ENCODE results near the gene ECE1. TPM values are rescaled to one million over a fixed set of nuclear protein-coding genes. Genes with fewer than 3 reads are reported as not detected.
A peak's percentile ranks its signal among the peaks of the same experiment; 100 is the strongest.

The ECE1 gene
- total and polyA plus RNA-seq, 9 donors = 18.0 to 40.0 (median 33.0) TPM

DNA sequence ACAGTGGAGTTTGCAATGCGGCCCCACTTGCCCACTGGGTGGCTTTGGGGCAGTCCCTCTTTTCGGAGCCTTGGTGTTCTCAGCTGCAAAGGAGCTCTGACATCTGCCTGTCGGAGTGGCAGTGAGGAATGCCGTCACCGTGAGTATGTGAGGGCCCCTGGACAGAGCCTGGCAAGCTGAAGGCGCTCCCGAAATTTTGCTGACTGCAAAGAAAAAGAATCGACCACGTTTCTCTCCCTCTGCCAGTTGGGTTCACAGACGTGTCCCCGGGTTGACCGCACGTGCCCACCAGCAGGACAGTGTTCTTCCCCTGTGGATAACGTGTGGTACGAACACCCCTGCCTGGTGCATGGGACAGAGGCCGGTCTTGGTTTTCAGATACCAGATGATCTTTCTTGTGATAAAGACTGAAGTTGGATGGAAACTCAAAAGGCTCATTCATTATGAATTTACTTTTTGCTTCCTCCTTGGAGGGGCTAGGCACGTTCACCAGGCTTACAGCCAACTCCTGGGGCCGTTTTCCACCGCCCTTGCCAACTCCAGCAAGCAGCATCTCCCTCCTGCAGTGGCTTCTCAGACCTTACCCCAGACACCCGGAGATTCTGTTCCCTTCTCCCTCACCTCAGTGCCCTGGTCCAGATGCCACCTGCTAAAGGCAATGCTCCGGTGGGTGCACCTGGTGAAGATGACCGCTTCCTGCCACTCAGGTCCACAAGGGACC is 29.7 kb downstream of the ECE1 start:
- WGBS (ENCODE audit: insufficient coverage) = 66% methylated on average over 16 of the region's 22 CpGs
- Histone ChIP-seq H3K36me3 (ENCODE audit: control insufficient read depth, insufficient read depth, low read length) (peaks cover 29% of the 10 kb centered on the region), H3K4me1 (ENCODE audit: control insufficient read depth, insufficient read depth, low read length) (peaks cover 40% of the 10 kb centered on the region), H3K27ac (ENCODE audit: low read length) (no peak overlapping the region), H3K4me3 (ENCODE audit: low read length) (no peak overlapping the region), H3K9me3 (replicated peaks; ENCODE audit: control insufficient read depth, low read depth, low read length) (no peaks in the 10 kb centered on the region), H3K27me3 (ENCODE audit: control insufficient read depth, insufficient read depth, low read length) (no peaks in the 10 kb centered on the region)
- peak; percentile 52 for DNase-seq

DNA sequence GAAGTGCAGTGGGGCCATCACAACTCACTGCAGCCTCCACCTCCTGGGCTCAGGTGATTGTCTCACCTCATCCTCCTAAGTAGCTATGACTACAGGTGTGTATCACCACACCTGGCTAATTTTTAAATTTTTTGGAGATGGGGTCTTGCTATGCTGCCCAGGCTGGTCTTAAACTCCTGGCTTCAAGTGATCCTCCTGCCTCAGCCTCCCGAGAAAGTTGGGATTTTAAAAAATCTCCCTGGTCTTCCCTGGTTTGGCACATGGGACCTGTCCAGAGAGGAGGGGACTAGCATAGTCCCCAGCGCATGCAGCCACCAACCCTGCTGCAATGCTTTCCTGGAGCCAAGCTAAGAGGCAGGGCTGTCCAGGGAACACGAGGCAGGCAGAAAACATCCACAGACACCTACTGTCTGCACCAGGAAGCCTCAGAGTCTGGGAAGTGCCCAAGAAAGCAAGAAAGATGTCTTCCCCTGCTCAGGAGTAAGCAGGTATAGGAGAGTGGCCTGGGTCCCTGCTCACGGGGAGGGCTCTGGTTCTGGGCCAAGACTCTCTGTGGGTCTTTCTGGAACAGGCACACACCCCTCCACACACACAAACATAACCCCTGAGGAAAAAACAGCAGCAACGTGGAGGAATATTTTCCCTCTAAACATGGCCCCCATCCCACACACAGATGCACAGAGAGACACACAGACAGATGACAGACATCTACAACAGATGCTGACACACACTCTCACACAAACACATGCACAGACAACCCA is 30.8 kb downstream of the ECE1 start:
- no peak overlapping the region for H3K27ac ChIP-seq (ENCODE audit: low read length)

DNA sequence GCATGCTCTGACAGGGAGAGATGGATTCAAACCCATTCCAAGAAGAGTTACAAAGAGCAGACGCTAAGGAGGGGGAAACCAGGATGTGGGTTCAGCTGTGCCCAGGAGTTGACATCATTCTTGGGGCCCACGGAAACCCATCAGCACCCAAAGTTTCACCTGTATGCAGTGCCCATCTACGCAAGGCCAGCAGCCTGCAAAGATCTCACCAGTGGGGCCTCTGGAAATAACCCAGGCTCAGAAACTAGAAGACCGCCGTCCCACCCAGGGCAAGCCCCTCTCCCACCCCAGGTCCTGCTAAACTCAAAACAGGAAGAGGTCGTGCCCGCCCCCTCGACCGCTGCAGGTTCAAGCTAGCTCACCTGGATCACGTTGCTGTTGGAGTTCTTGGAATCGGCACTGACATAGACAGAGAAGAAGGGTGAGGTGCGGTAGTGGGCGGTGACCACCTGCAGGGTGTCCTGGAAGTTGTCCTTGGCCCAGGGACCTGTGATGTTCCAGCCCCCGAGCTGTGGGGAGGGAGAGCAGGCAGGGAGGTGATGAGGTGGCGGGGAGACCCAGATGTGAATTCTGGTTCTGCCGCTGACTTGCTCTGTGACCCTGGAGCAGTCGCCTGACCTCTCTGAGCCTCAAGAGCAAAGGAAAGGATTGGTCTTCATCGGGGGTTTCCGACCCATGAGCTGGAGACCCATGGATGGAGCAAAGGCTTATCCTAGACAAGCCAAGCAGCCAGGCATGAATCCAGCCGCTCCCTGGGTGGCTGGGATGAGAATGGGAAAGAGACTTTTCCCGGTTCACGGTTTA is 31.7 kb downstream of the ECE1 start:
- no peak for DNase-seq
- 88% methylated on average over 19 of the region's 22 CpGs for WGBS (ENCODE audit: insufficient coverage)
- Histone ChIP-seq H3K27ac (ENCODE audit: low read length) (no peak overlapping the region), H3K4me3 (ENCODE audit: low read length) (no peak overlapping the region), H3K4me1 (ENCODE audit: control insufficient read depth, insufficient read depth, low read length) (peaks cover 52% of the 10 kb centered on the region), H3K36me3 (ENCODE audit: control insufficient read depth, insufficient read depth, low read length) (peaks cover 30% of the 10 kb centered on the region), H3K9me3 (replicated peaks; ENCODE audit: control insufficient read depth, low read depth, low read length) (no peaks in the 10 kb centered on the region), H3K27me3 (ENCODE audit: control insufficient read depth, insufficient read depth, low read length) (no peaks in the 10 kb centered on the region)

More for the DNA sequence above, 30.8 kb downstream of the ECE1 start:
- peaks cover 48% of the 10 kb centered on the region for H3K4me1 ChIP-seq (ENCODE audit: control insufficient read depth, insufficient read depth, low read length)
- WGBS (ENCODE audit: insufficient coverage) = 62% methylated on average over 3 of the region's 5 CpGs
- no peak overlapping the region for H3K4me3 ChIP-seq (ENCODE audit: low read length)
- H3K36me3 ChIP-seq (ENCODE audit: control insufficient read depth, insufficient read depth, low read length) = peaks cover 30% of the 10 kb centered on the region
- H3K9me3 ChIP-seq (replicated peaks; ENCODE audit: control insufficient read depth, low read depth, low read length) = no peaks in the 10 kb centered on the region
- H3K27me3 ChIP-seq (ENCODE audit: control insufficient read depth, insufficient read depth, low read length) = no peaks in the 10 kb centered on the region
- no peak for DNase-seq

DNA sequence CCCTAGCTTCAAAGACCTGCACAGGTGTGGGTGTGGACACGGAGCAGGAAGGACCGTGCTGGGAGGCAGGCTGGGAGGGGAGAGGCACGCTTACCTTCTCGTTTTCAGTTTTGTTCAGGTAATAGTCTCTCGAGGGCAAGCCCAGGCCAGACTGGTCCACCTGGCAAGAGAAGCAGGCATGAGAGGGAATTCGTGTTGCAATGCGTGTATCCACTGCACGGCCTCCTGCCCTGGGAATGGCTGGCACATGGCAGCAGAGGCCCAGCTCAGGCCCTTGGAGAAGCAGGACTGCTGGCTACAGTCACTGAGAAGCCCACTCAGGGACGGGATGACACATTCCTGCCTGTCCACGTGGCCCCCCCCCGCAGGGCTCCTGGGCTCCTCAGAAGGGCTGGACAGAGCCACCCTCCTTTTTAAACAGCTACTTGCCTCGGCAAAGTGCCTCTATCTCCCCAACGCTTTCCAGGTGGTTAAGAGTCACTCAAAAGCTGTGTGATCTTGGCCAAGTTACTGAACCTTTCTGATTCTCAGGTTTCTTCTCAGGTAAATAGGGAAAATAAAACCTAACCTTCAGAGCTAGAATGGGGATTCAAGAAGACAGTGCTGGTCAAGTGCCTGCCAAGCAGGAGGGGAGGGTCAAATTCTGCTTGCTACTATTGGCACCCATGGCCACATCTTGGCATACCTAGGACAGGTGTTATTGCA is 32.7 kb downstream of the ECE1 start:
- no peak overlapping the region for H3K27ac ChIP-seq (ENCODE audit: low read length)
- peaks cover 30% of the 10 kb centered on the region for H3K36me3 ChIP-seq (ENCODE audit: control insufficient read depth, insufficient read depth, low read length)
- H3K4me3 ChIP-seq (ENCODE audit: low read length) = no peak overlapping the region
- WGBS (ENCODE audit: insufficient coverage) = 80% methylated on average over 6 of the region's 13 CpGs
- no peak for DNase-seq
- H3K27me3 ChIP-seq (ENCODE audit: control insufficient read depth, insufficient read depth, low read length) = no peaks in the 10 kb centered on the region
- peaks cover 45% of the 10 kb centered on the region for H3K4me1 ChIP-seq (ENCODE audit: control insufficient read depth, insufficient read depth, low read length)
- H3K9me3 ChIP-seq (replicated peaks; ENCODE audit: control insufficient read depth, low read depth, low read length) = no peaks in the 10 kb centered on the region

DNA sequence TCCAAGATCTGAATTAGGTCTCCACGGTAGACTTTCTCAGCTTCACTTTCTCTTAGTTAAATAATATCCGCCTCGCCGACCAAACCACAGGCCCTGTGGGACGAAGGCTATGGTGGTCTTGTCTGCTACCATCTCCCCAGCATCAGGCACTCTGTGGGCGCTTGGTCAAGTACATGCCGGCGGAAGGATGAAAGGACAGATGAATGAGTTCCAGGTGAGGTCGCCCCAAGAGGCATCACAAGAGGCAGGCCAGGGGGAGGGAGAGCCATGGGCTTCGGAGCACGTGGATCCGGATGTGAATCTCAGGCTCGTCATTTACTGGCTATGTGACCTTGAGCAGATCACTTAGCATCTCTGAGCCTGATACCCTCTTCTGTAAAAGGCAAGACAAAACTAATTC is 33.5 kb downstream of the ECE1 start:
- no peak for DNase-seq
- H3K27ac ChIP-seq (ENCODE audit: low read length) = no peak overlapping the region
- no peaks in the 10 kb centered on the region for H3K27me3 ChIP-seq (ENCODE audit: control insufficient read depth, insufficient read depth, low read length)
- H3K4me3 ChIP-seq (ENCODE audit: low read length) = no peak overlapping the region
- H3K9me3 ChIP-seq (replicated peaks; ENCODE audit: control insufficient read depth, low read depth, low read length) = no peaks in the 10 kb centered on the region
- H3K4me1 ChIP-seq (ENCODE audit: control insufficient read depth, insufficient read depth, low read length) = peaks cover 42% of the 10 kb centered on the region
- 88% methylated on average over 9 of the region's 13 CpGs for WGBS (ENCODE audit: insufficient coverage)
- peaks cover 38% of the 10 kb centered on the region for H3K36me3 ChIP-seq (ENCODE audit: control insufficient read depth, insufficient read depth, low read length)

DNA sequence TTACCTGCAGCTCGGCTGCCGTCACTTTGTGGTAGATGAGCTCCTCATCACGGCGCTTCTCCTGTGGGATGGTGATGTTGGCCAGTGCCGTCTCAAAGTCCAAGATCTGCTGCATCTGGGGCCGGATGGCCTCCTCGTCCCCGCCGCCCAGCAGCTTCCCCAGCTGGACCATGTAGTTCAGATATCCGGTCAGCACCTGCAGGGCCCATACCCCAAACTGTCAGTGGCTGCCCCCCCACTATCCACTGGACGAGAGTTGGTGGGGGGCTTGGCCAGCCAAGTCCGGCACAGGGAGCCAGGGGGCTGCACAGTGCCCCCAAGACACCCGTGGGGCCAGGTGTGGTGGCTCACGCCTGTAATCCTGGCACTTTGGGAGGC is 34.3 kb downstream of the ECE1 start:
- Histone ChIP-seq H3K9me3 (replicated peaks; ENCODE audit: control insufficient read depth, low read depth, low read length) (no peaks in the 10 kb centered on the region), H3K4me3 (ENCODE audit: low read length) (no peak overlapping the region), H3K27ac (ENCODE audit: low read length) (no peak overlapping the region), H3K27me3 (ENCODE audit: control insufficient read depth, insufficient read depth, low read length) (no peaks in the 10 kb centered on the region), H3K4me1 (ENCODE audit: control insufficient read depth, insufficient read depth, low read length) (peaks cover 35% of the 10 kb centered on the region), H3K36me3 (ENCODE audit: control insufficient read depth, insufficient read depth, low read length) (peaks cover 45% of the 10 kb centered on the region)
- WGBS (ENCODE audit: insufficient coverage) = 97% methylated on average over 5 of the region's 14 CpGs
- DNase-seq = no peak

DNA sequence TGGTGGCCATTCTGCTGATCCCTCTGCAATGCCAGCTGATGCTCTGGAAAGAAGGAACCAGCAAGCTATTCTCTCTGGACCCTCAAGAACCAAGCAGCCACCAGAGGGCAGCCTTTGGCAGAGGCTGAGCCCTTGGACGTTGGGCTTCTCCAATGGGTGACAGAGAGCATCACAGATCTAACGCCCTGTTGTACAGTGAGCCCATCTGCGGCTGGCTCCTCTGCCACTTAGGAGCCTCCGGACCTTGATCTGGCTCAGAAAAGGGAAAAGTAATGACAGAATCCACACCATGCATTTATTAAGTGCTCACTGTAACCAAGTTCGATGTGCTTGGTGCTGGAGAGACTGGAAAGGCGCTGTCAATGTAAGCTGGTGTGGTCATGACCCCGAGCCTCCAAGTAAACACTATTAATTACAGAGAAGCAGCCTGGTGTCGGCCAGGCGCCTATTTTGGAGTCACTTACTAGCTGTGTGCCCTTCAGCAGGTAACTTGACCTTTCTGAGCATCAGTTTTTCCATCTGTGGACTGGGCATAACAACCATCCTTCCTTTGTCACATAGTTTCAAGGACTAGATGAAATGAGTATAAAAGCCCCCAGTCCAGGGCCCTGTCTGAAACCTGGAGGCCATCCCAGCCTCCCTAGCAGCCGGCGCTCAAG is 34.9 kb downstream of the ECE1 start:
- Histone ChIP-seq H3K36me3 (ENCODE audit: control insufficient read depth, insufficient read depth, low read length) (peaks cover 45% of the 10 kb centered on the region), H3K4me3 (ENCODE audit: low read length) (no peak overlapping the region), H3K9me3 (replicated peaks; ENCODE audit: control insufficient read depth, low read depth, low read length) (no peaks in the 10 kb centered on the region), H3K27ac (ENCODE audit: low read length) (peak overlapping the region; percentile 67), H3K27me3 (ENCODE audit: control insufficient read depth, insufficient read depth, low read length) (no peaks in the 10 kb centered on the region), H3K4me1 (ENCODE audit: control insufficient read depth, insufficient read depth, low read length) (peaks cover 30% of the 10 kb centered on the region)
- peak; percentile 93 for DNase-seq
- WGBS (ENCODE audit: insufficient coverage) = 61% methylated on average over 7 of the region's 11 CpGs

DNA sequence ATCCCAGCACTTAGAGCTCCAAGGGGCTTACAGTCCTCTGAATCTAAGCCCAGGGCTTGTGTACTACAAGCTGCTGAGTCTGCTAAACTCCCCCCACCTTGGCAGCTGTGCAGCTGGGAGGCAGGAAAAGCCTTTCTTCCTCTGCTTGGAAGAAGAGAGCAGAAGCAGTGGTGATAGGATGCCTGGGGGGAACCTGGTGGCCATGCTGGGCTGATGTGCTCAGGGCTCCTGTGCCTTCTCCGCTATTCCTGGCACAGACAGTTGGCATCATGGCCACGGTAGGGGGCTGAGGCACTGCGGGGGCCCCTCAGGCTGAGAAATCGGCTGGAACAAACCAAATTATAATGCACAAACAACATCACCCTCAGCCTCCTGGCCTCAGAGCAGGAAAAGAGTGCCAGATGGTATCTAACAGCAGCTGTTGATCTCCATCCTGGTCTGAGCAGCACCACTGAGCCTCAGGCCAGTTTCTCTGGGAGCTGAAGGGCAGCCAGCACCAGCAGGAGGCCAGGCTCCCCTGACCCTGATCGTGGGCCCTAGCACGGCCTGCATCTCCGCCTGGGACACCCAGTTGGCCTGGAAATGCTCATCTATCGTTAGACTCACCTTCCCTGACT is 35.8 kb downstream of the ECE1 start:
- DNase-seq = peak; percentile 97
- Histone ChIP-seq H3K4me3 (ENCODE audit: low read length) (no peak overlapping the region), H3K27ac (ENCODE audit: low read length) (peak overlapping the region; percentile 67), H3K36me3 (ENCODE audit: control insufficient read depth, insufficient read depth, low read length) (peaks cover 41% of the 10 kb centered on the region), H3K9me3 (replicated peaks; ENCODE audit: control insufficient read depth, low read depth, low read length) (no peaks in the 10 kb centered on the region), H3K27me3 (ENCODE audit: control insufficient read depth, insufficient read depth, low read length) (no peaks in the 10 kb centered on the region), H3K4me1 (ENCODE audit: control insufficient read depth, insufficient read depth, low read length) (peaks cover 25% of the 10 kb centered on the region)
- 30% methylated on average over 6 of the region's 8 CpGs for WGBS (ENCODE audit: insufficient coverage)

DNA sequence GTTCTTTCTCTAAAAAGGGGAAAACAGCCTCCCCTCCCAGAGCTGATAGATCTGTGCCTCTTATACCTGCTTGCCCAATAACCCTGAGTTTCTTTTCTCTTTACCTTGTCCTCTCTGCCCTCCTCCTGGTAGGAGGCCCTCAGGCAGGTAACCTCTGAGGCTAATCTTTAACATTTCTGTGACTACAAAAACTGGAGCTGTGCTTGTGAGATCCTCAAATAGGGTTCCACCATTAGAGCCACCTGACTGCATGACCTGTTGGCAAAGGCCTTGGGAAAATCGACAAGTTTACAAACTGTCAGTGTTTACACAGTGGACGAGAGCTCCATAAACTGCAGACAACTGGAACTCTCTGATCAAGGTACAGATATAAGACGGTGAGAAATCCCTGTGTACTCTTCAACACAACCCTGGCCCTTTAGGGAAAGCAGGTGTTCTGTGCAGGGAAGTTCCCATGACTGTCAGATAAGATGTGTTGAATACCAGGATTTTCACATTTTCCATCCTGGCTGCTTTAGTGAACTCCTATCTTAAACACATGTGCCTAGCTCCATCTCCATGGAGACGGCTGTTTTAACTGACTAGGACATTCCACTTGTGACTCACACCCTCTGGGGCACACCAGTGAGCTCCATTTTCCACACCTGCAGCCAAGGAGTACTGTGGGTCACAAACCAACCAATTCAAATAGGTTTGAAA is 38.3 kb downstream of the ECE1 start:
- peak; percentile 91 for DNase-seq
- no peak overlapping the region for H3K4me3 ChIP-seq (ENCODE audit: low read length)
- no peaks in the 10 kb centered on the region for H3K9me3 ChIP-seq (replicated peaks; ENCODE audit: control insufficient read depth, low read depth, low read length)
- H3K27ac ChIP-seq (ENCODE audit: low read length) = no peak overlapping the region
- WGBS (ENCODE audit: insufficient coverage) = 75% methylated on average over 2 of the region's 4 CpGs
- peaks cover 25% of the 10 kb centered on the region for H3K4me1 ChIP-seq (ENCODE audit: control insufficient read depth, insufficient read depth, low read length)
- H3K36me3 ChIP-seq (ENCODE audit: control insufficient read depth, insufficient read depth, low read length) = peaks cover 31% of the 10 kb centered on the region
- no peaks in the 10 kb centered on the region for H3K27me3 ChIP-seq (ENCODE audit: control insufficient read depth, insufficient read depth, low read length)

Data from muscle of leg (tissue), 11 donors.